Measurements from ENCODE around the gene PARG. TPM values are rescaled to one million over a fixed set of nuclear protein-coding genes. Genes with fewer than 3 reads are reported as not detected.
"Not testable (repeated sequence)": the region's sequence is repeated elsewhere in the genome, so short reads cannot be mapped to it uniquely, and the experiment has no call there.

PARG gene
- total RNA-seq, 4 donors from 2014 or later: 13.5 to 32.0 (median 17.0) TPM

- DNase-seq; intact Hi-C loops (cut with DNase I); H3K27ac ChIP-seq; H3K9me3 ChIP-seq; H3K27me3 ChIP-seq; H3K36me3 ChIP-seq; H3K4me3 ChIP-seq; H3K4me1 ChIP-seq: not testable (repeated sequence)
- WGBS, 2 donors: 94 to 98% methylated on average over 5 of the region's 5 CpGs
Observed at GRCh38 chr10:49890025-49890424, 51.8 kb downstream of the PARG start.

DNA sequence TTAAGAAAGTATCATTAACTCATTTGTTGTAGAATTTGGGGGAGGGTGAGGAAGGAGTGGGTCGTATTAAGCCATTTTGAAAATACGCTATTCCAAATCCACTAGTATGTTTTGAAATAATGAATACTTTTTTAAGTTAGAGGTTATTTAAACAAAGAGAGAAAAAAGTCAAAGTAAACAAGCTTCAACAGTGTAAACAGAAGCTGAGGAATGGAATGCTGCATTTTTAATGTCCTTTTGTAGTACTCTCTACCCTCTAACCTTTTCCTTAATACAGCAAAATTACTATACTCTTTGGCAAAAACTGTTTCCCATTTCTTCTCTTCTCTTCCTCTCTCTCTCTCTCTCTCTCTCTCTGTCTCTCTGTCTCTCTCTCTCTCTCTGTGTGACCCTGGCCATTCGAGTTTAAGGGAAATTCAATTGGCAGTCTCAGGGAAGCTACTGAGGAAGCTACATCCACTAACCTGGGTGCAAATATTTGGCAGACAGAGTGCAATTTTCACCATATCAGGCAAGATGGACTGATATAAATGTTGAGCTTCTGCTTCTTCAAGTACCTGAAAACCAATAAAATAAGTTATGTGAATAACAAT, 57.0 kb downstream of the PARG start:
- DNase-seq; H3K4me3 ChIP-seq; H3K9me3 ChIP-seq; H3K27me3 ChIP-seq; intact Hi-C loops (cut with DNase I); H3K27ac ChIP-seq; H3K36me3 ChIP-seq; H3K4me1 ChIP-seq: not testable (repeated sequence)
- 25 to 44% methylated on average over 1 of the region's 3 CpGs for WGBS, 2 donors

DNA sequence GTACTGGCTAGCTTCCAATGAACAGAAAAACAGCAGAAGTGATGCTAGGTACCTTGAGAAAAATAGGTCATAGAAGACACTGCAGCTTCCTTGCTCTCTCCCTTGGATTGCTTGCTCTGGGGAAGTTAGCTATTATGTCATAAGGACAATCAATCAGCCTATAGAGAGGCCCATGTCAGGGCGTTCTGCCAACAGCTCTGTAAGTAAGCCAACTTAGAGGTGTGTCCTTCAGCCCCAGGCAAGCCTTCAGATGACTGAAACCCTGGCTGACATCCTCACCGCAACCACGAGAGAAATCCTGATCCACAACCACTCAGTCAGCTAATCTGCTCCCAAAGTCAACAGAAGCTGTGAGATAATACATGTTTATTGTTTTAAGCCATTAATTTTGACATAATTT, 58.0 kb downstream of the PARG start:
- H3K9me3 ChIP-seq; H3K36me3 ChIP-seq; H3K4me3 ChIP-seq; DNase-seq; H3K27me3 ChIP-seq; H3K27ac ChIP-seq; intact Hi-C loops (cut with DNase I); H3K4me1 ChIP-seq: not testable (repeated sequence)
- WGBS, 2 donors: no CpG with 5 or more reads among the region's 3 CpGs

GRCh38 chr10:49882327-49882726, 59.5 kb downstream of the PARG start:
- H3K9me3 ChIP-seq; intact Hi-C loops (cut with DNase I); H3K27me3 ChIP-seq; DNase-seq; H3K4me1 ChIP-seq; H3K27ac ChIP-seq; H3K36me3 ChIP-seq; H3K4me3 ChIP-seq: not testable (repeated sequence)
- 80 to 96% methylated on average over 1 to 2 of the region's 3 CpGs for WGBS, 2 donors

GRCh38 chr10:49872740-49873139, 69.1 kb downstream of the PARG start:
- DNase-seq; H3K27ac ChIP-seq; H3K4me1 ChIP-seq; H3K9me3 ChIP-seq; intact Hi-C loops (cut with DNase I); H3K36me3 ChIP-seq; H3K4me3 ChIP-seq; H3K27me3 ChIP-seq: not testable (repeated sequence)
- WGBS, 2 donors: no CpG with 5 or more reads among the region's 3 CpGs

DNA sequence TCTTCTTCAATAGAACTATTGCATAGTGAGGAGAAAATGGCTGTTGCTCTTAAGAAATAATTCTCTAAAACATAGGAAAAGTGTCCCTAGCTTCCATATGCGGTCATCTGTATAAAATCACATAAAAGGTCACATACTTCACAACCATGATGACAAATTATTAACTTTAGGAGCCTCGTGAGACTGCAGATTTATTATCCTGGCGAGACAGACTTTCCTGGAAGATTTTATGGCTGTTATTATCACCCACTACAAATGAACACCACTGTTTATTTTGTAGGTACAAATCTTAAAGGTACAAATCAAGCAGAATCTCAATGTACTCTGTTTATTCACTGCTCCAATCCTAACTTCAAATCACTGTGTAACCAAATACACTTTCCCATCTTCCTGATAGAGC, 70.4 kb downstream of the PARG start:
- no CpG with 5 or more reads among the region's 3 CpGs for WGBS, 2 donors
- H3K9me3 ChIP-seq; intact Hi-C loops (cut with DNase I); DNase-seq; H3K4me3 ChIP-seq; H3K27me3 ChIP-seq; H3K4me1 ChIP-seq; H3K27ac ChIP-seq; H3K36me3 ChIP-seq: not testable (repeated sequence)

DNA sequence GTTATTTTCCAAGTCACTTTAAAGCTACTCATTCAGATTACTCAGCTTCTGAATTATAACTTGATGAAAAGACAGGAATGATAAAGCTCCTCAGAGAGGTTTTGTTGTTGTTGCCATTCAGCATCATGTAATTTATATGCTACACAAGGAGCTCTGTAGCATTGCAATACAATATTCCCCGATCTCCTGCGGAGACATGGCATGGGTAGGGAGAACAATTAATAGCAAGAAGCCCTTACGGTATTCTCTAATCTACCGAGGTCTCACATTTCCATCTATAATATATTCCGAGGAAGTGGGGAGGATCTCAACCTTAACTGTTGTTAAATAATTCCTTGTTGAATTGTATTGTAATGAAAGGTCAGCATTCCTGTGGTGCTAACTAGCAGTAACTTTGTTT, 81.9 kb downstream of the PARG start:
- DNase-seq; intact Hi-C loops (cut with DNase I); H3K9me3 ChIP-seq; H3K27me3 ChIP-seq; H3K4me1 ChIP-seq; H3K4me3 ChIP-seq; H3K27ac ChIP-seq: not testable (repeated sequence)
- peaks cover 0 to 15% (median 0%) of the 10 kb centered on the region in 3 donors for H3K36me3 ChIP-seq
- 80 to 90% methylated on average over 5 of the region's 5 CpGs for WGBS, 2 donors

DNA sequence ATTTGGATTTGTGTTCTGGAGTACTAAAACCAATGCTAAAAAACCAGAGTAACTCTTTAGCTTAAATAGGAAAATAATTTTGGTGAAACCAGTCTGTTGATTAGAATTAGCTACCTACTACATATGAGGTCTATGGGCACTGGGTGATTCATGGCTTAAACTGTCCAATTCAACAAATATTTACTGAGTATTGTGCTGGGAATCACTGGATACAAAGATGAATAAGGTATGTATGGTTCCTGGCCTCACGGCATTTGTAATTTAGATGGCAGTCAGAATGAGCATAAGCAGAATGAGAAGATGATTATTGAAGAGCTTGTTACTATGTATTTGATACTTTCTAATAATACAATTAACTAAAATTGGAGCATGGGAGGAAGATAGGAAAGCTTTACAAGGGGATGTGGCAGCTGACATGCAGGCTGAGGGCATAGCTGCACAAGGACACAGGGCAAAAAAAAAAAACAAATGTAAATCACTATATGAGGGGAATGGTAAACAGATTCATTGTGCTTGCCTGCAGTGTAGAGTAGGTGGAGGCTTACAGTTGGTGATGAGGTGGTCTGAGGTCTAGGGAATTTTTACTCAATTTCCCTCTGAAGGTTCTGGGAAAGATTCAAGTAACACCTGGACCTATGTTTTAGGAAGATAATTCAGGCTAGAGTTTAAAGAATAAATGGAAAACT, 83.0 kb downstream of the PARG start:
- H3K36me3 ChIP-seq: peaks cover 0 to 15% (median 0%) of the 10 kb centered on the region in 3 donors
- H3K9me3 ChIP-seq; H3K4me1 ChIP-seq; intact Hi-C loops (cut with DNase I); H3K27ac ChIP-seq; H3K4me3 ChIP-seq; H3K27me3 ChIP-seq; DNase-seq: not testable (repeated sequence)
- WGBS, 2 donors: 92 to 100% methylated on average over 1 of the region's 1 CpG

DNA sequence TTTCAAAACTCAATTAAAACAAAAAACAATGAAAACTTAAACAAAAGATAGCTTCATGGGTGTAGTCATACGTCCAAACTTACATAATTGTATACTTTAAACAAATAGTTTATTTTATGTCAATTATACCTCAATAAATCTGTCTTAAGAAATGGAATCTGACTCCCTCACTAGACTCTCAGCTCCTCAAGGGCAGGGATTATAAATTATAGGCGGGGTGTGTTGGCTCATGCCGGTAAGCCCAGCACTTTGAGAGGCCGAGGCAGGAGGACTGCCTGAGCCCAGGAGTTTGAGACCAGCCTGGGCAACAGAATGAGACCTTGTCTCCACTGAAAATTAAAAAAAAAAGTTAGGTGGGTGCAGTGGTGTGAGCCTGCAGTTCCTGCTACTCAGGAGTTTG, 92.3 kb downstream of the PARG start:
- WGBS, 2 donors: 73 to 82% methylated on average over 3 to 4 of the region's 4 CpGs
- H3K4me3 ChIP-seq; H3K4me1 ChIP-seq; H3K27me3 ChIP-seq; DNase-seq; H3K36me3 ChIP-seq; H3K27ac ChIP-seq; intact Hi-C loops (cut with DNase I); H3K9me3 ChIP-seq: not testable (repeated sequence)
